ENCODE results near the gene MYOZ2. TPM values are rescaled to one million over a fixed set of nuclear protein-coding genes. Genes with fewer than 3 reads are reported as not detected.

Gene MYOZ2
- total and polyA plus RNA-seq, 3 donors from 2014 or later, result 2.8 to 4.3 (median 3.2) TPM

DNA sequence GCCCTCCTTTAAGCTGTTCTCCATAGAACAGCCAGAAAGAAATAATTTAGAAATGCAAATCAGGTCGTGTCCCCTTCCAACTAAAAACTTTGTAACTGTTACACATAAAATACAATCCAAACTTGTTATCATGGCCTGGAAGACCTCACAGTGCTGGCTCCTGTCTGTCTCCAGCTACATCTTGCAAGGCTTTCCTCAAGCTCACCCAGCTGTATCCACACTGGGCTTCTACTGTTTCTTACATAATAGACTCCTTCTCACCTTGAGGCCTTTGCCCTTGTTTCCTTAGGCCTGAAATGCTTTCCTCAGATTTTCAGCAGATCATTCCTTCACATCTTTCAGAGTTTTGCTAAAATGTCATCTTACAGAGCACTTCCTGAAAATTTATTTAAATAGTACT is 43.4 kb downstream of the MYOZ2 start:
- TF ChIP-seq POLR2A (IDR thresholded peaks at IDR 0.05), result no peak
- TF ChIP-seq, protein P1, sequence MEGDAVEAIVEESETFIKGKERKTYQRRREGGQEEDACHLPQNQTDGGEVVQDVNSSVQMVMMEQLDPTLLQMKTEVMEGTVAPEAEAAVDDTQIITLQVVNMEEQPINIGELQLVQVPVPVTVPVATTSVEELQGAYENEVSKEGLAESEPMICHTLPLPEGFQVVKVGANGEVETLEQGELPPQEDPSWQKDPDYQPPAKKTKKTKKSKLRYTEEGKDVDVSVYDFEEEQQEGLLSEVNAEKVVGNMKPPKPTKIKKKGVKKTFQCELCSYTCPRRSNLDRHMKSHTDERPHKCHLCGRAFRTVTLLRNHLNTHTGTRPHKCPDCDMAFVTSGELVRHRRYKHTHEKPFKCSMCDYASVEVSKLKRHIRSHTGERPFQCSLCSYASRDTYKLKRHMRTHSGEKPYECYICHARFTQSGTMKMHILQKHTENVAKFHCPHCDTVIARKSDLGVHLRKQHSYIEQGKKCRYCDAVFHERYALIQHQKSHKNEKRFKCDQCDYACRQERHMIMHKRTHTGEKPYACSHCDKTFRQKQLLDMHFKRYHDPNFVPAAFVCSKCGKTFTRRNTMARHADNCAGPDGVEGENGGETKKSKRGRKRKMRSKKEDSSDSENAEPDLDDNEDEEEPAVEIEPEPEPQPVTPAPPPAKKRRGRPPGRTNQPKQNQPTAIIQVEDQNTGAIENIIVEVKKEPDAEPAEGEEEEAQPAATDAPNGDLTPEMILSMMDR (IDR thresholded peaks at IDR 0.05), result no peak
- intact Hi-C loops (cut with DNase I; ENCODE audit: low total_unique reads), result no loop called here
- WGBS, 2 donors, result 47 to 52% methylated on average over 1 of the region's 1 CpG

GRCh38 chr4:119184128-119184527 is 48.5 kb downstream of the MYOZ2 start:
- Histone ChIP-seq H3K27me3 (no peaks in the 10 kb centered on the region), H3K4me1 (no peaks in the 10 kb centered on the region), H3K36me3 (ENCODE audit: low read depth, missing control alignments) (no peaks in the 10 kb centered on the region), H3K9me3 (no peaks in the 10 kb centered on the region), H3K27ac (no peak overlapping the region), H3K4me3 (no peak overlapping the region)
- TF ChIP-seq, protein P1 (IDR thresholded peaks at IDR 0.05), result no peak
- TF ChIP-seq POLR2A (IDR thresholded peaks at IDR 0.05), result no peak
- DNase-seq, result no peak
- intact Hi-C loops (cut with DNase I; ENCODE audit: low total_unique reads), result no loop called here
- WGBS, 2 donors, result 97 to 98% methylated on average over 2 of the region's 2 CpGs

More for the DNA sequence above, 43.4 kb downstream of the MYOZ2 start:
- Histone ChIP-seq H3K27me3 (no peaks in the 10 kb centered on the region), H3K4me3 (no peak overlapping the region), H3K9me3 (no peaks in the 10 kb centered on the region), H3K27ac (no peak overlapping the region), H3K36me3 (ENCODE audit: low read depth, missing control alignments) (no peaks in the 10 kb centered on the region), H3K4me1 (no peaks in the 10 kb centered on the region)
- DNase-seq, result no peak

DNA sequence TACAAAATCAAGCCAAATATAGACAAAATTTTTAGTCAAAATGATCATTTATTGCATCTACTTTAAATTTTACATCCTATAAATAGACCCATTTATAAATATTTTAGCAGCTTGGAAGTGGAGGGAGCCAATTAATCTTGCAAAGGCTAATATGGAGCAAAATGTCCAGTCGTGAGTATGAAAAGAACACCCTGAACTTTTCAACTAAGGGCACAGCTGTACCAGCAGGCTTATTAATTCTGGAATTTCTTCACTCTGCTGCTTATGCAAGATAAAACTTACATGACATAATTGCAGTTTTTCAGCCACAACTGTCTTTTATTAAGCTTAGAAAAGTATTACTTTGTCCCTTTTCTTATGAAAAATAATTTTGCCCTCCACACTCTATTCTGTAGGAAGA is 54.0 kb downstream of the MYOZ2 start:
- H3K4me3 ChIP-seq, result no peak overlapping the region
- 30 to 39% methylated on average over 1 of the region's 1 CpG for WGBS, 2 donors
- H3K4me1 ChIP-seq, result peaks cover 7% of the 10 kb centered on the region
- H3K36me3 ChIP-seq (ENCODE audit: low read depth, missing control alignments), result no peaks in the 10 kb centered on the region
- H3K27me3 ChIP-seq, result no peaks in the 10 kb centered on the region
- no peak for DNase-seq
- H3K9me3 ChIP-seq, result no peaks in the 10 kb centered on the region
- intact Hi-C loops (cut with DNase I; ENCODE audit: low total_unique reads), result no loop called here
- peak overlapping the region in 1 of 2 donors; percentile 65 for H3K27ac ChIP-seq
- TF ChIP-seq POLR2A (IDR thresholded peaks at IDR 0.05), result no peak
- TF ChIP-seq, protein P1 (IDR thresholded peaks at IDR 0.05), result no peak

DNA sequence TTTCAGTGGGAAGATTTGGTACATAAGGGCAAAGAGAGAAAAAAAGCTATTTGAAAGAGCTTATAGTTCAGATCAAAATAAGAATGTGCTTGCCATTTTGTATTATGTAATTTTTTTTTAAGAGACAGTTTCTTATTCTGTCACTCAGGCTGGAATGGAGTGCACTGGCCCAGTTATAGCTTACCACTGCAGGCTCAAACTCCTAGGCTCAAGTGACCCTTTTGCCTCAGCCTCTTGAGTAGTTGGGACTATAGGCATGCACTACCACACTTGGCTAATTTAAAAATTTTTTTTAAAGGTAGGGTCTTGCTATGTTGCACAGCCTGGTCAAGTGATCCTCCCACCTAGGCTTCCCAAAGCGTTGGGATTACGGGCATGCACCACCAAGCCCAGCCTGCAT is 54.7 kb downstream of the MYOZ2 start:
- no peaks in the 10 kb centered on the region for H3K36me3 ChIP-seq (ENCODE audit: low read depth, missing control alignments)
- 82 to 91% methylated on average over 2 of the region's 2 CpGs for WGBS, 2 donors
- TF ChIP-seq POLR2A (IDR thresholded peaks at IDR 0.05), result no peak
- TF ChIP-seq, protein P1 (IDR thresholded peaks at IDR 0.05), result no peak
- no peaks in the 10 kb centered on the region for H3K27me3 ChIP-seq
- peak overlapping the region in 1 of 2 donors; percentile 15 for H3K27ac ChIP-seq
- H3K4me1 ChIP-seq, result peaks cover 7% of the 10 kb centered on the region
- intact Hi-C loops (cut with DNase I; ENCODE audit: low total_unique reads), result no loop called here
- DNase-seq, result no peak
- no peaks in the 10 kb centered on the region for H3K9me3 ChIP-seq
- no peak overlapping the region for H3K4me3 ChIP-seq

DNA sequence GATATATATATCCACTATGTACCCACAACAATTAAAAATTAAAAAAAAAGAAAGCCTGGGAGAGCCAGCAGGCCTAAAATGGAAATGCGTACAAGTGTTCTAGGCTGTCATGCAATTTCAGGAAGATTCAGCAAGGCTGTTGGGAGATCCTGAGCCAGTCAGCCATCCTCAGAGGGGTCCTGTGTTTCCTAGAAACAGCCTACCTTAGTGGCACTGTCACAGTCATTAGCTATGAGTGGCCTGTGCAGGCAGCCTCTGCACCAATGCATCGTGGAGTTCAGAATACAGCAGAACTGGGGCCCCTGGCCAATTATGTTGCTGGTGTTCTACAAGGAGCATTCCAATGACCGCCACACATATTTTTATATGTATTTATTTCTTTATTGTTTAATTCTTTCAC is 55.9 kb downstream of the MYOZ2 start:
- no peaks in the 10 kb centered on the region for H3K9me3 ChIP-seq
- intact Hi-C loops (cut with DNase I; ENCODE audit: low total_unique reads), result no loop called here
- no peaks in the 10 kb centered on the region for H3K27me3 ChIP-seq
- H3K4me3 ChIP-seq, result no peak overlapping the region
- no peak for DNase-seq
- H3K4me1 ChIP-seq, result peaks cover 7% of the 10 kb centered on the region
- H3K27ac ChIP-seq, result no peak overlapping the region
- H3K36me3 ChIP-seq (ENCODE audit: low read depth, missing control alignments), result no peaks in the 10 kb centered on the region
- 92 to 95% methylated on average over 3 of the region's 3 CpGs for WGBS, 2 donors
- TF ChIP-seq POLR2A (IDR thresholded peaks at IDR 0.05), result no peak
- TF ChIP-seq, protein P1 (IDR thresholded peaks at IDR 0.05), result no peak
